ENCODE results near the gene GARNL3. TPM values are rescaled to one million over a fixed set of nuclear protein-coding genes. Genes with fewer than 3 reads are reported as not detected.

The GARNL3 gene
- total RNA-seq, 1 donor from 2014 or later, result 3.3 TPM

- DNase-seq (ENCODE audit: low spot score), result no peak
- no peak overlapping the region for H3K27ac Mint-ChIP-seq (ENCODE audit: unreplicated experiment)
- H3K36me3 Mint-ChIP-seq (ENCODE audit: low read depth, unreplicated experiment), result no peaks in the 10 kb centered on the region
- no peaks in the 10 kb centered on the region for H3K4me1 Mint-ChIP-seq (ENCODE audit: unreplicated experiment)
- TF ChIP-seq CTCF (IDR thresholded peaks at IDR 0.05; ENCODE audit: unreplicated experiment), result no peak
- no peaks in the 10 kb centered on the region for H3K27me3 Mint-ChIP-seq (ENCODE audit: unreplicated experiment)
- H3K9me3 Mint-ChIP-seq (ENCODE audit: unreplicated experiment), result no peaks in the 10 kb centered on the region
- no peak overlapping the region for H3K4me3 Mint-ChIP-seq (ENCODE audit: unreplicated experiment)
Measured at GRCh38 chr9:127300886-127301447, 36.4 kb downstream of the GARNL3 start.

- DNase-seq (ENCODE audit: low spot score), result no peak
- H3K9me3 Mint-ChIP-seq (ENCODE audit: unreplicated experiment), result no peaks in the 10 kb centered on the region
- no peaks in the 10 kb centered on the region for H3K4me1 Mint-ChIP-seq (ENCODE audit: unreplicated experiment)
- H3K4me3 Mint-ChIP-seq (ENCODE audit: unreplicated experiment), result no peak overlapping the region
- no peak overlapping the region for H3K27ac Mint-ChIP-seq (ENCODE audit: unreplicated experiment)
- H3K36me3 Mint-ChIP-seq (ENCODE audit: low read depth, unreplicated experiment), result no peaks in the 10 kb centered on the region
- TF ChIP-seq CTCF (IDR thresholded peaks at IDR 0.05; ENCODE audit: unreplicated experiment), result no peak
- no peaks in the 10 kb centered on the region for H3K27me3 Mint-ChIP-seq (ENCODE audit: unreplicated experiment)
Measured at GRCh38 chr9:127303830-127304229, 39.3 kb downstream of the GARNL3 start.

- Mint-ChIP-seq H3K27ac (ENCODE audit: unreplicated experiment) (no peak overlapping the region), H3K27me3 (ENCODE audit: unreplicated experiment) (no peaks in the 10 kb centered on the region), H3K9me3 (ENCODE audit: unreplicated experiment) (no peaks in the 10 kb centered on the region), H3K4me3 (ENCODE audit: unreplicated experiment) (no peak overlapping the region), H3K4me1 (ENCODE audit: unreplicated experiment) (no peaks in the 10 kb centered on the region), H3K36me3 (ENCODE audit: low read depth, unreplicated experiment) (no peaks in the 10 kb centered on the region)
- no peak for TF ChIP-seq CTCF (IDR thresholded peaks at IDR 0.05; ENCODE audit: unreplicated experiment)
- DNase-seq (ENCODE audit: low spot score), result no peak
Measured at GRCh38 chr9:127305206-127305837, 40.7 kb downstream of the GARNL3 start.

- Mint-ChIP-seq H3K36me3 (ENCODE audit: low read depth, unreplicated experiment) (no peaks in the 10 kb centered on the region), H3K4me1 (ENCODE audit: unreplicated experiment) (no peaks in the 10 kb centered on the region), H3K4me3 (ENCODE audit: unreplicated experiment) (no peak overlapping the region), H3K9me3 (ENCODE audit: unreplicated experiment) (no peaks in the 10 kb centered on the region), H3K27ac (ENCODE audit: unreplicated experiment) (no peak overlapping the region), H3K27me3 (ENCODE audit: unreplicated experiment) (no peaks in the 10 kb centered on the region)
- no peak for DNase-seq (ENCODE audit: low spot score)
- TF ChIP-seq CTCF (IDR thresholded peaks at IDR 0.05; ENCODE audit: unreplicated experiment), result no peak
Measured at GRCh38 chr9:127305838-127306226, 41.3 kb downstream of the GARNL3 start.

- H3K4me1 Mint-ChIP-seq (ENCODE audit: unreplicated experiment), result no peaks in the 10 kb centered on the region
- no peak overlapping the region for H3K4me3 Mint-ChIP-seq (ENCODE audit: unreplicated experiment)
- TF ChIP-seq CTCF (IDR thresholded peaks at IDR 0.05; ENCODE audit: unreplicated experiment), result no peak
- H3K36me3 Mint-ChIP-seq (ENCODE audit: low read depth, unreplicated experiment), result no peaks in the 10 kb centered on the region
- H3K27me3 Mint-ChIP-seq (ENCODE audit: unreplicated experiment), result no peaks in the 10 kb centered on the region
- DNase-seq (ENCODE audit: low spot score), result no peak
- H3K9me3 Mint-ChIP-seq (ENCODE audit: unreplicated experiment), result no peaks in the 10 kb centered on the region
- no peak overlapping the region for H3K27ac Mint-ChIP-seq (ENCODE audit: unreplicated experiment)
Measured at GRCh38 chr9:127307802-127308201, 43.2 kb downstream of the GARNL3 start.
